CD14-positive monocyte (primary cell): Measurements from ENCODE around the gene ZBTB22. TPM values are rescaled to one million over a fixed set of nuclear protein-coding genes. Genes with fewer than 3 reads are reported as not detected.

ENCODE experiments used
- DNase-seq, 3 donors: peaks; one replicate each; pipeline ENCODE4 v3.0.0-alpha.2; 2011 to 2022
- H2AFZ ChIP-seq: 2 replicates; pipeline ENCODE4 v1.6.0; 2012; ENCODE audit warnings: mild to moderate bottlenecking, low read depth, low read length, inconsistent platforms; ENCODE audit not compliant: insufficient read depth, poor library complexity, severe bottlenecking
- H3K27ac ChIP-seq, 2 donors: 1 replicate in 1 of 2; 2 replicates in 1 of 2; pipeline ENCODE4 v1.5.1; 2012 to 2013; ENCODE audit warnings: low read length in 2 of 2, control low read depth in 1 of 2, inconsistent platforms in 1 of 2, low read depth in 1 of 2, mild to moderate bottlenecking in 1 of 2
- H3K27me3 ChIP-seq, 2 donors: one replicate each; pipeline versions ENCODE4 v1.6.0 to v1.6.1; 2011 to 2013; ENCODE audit warnings: low read length in 2 of 2; ENCODE audit not compliant: control insufficient read depth in 2 of 2, insufficient read depth in 2 of 2
- H3K36me3 ChIP-seq, 2 donors: replicated peaks in 1 of 2; 1 replicate in 1 of 2; 2 replicates in 1 of 2; pipeline versions ENCODE4 v1.5.1 to v1.6.1; 2012 to 2013; ENCODE audit warnings: low read length in 2 of 2, control low read depth in 1 of 2, inconsistent platforms in 1 of 2, mild to moderate bottlenecking in 1 of 2; ENCODE audit not compliant: insufficient read depth in 2 of 2, control insufficient read depth in 1 of 2
- H3K4me1 ChIP-seq, 2 donors: 1 replicate in 1 of 2; 2 replicates in 1 of 2; pipeline versions ENCODE4 v1.5.1 to v1.6.1; 2012 to 2013; ENCODE audit warnings: low read length in 2 of 2, control low read depth in 1 of 2, inconsistent platforms in 1 of 2, mild to moderate bottlenecking in 1 of 2, moderate library complexity in 1 of 2; ENCODE audit not compliant: insufficient read depth in 2 of 2, control insufficient read depth in 1 of 2
- H3K4me2 ChIP-seq: replicated peaks from 2 replicates; pipeline ENCODE3; 2012; ENCODE audit warnings: low read length, moderate library complexity, mild to moderate bottlenecking; ENCODE audit not compliant: poor library complexity, severe bottlenecking; ENCODE audit errors: extremely low read depth
- H3K4me3 ChIP-seq, 3 experiments: fragments of 200-600 bp in 1 of 3; sonication (generic) in 1 of 3; replicated peaks in 1 of 3; 1 replicate in 2 of 3; 2 replicates in 1 of 3; pipeline ENCODE4 v1.5.1; 2011 to 2013; ENCODE audit warnings: low read length in 3 of 3, mild to moderate bottlenecking in 3 of 3, control low read depth in 2 of 3, low read depth in 2 of 3, inconsistent platforms in 1 of 3, moderate library complexity in 1 of 3
- H3K79me2 ChIP-seq: 2 replicates; pipeline ENCODE4 v1.6.0; 2012; ENCODE audit warnings: mild to moderate bottlenecking, control low read depth, inconsistent platforms, low read length, moderate library complexity; ENCODE audit not compliant: insufficient read depth
- H3K9ac ChIP-seq: 2 replicates; pipeline ENCODE4 v1.6.0; 2017; ENCODE audit warnings: low read length, mild to moderate bottlenecking; ENCODE audit not compliant: insufficient read depth, poor library complexity, severe bottlenecking
- H3K9me3 ChIP-seq, 2 donors: replicated peaks in 1 of 2; 1 replicate in 1 of 2; 2 replicates in 1 of 2; pipeline versions ENCODE4 v1.5.1 to v1.6.1; 2012 to 2013; ENCODE audit warnings: low read length in 2 of 2, control low read depth in 1 of 2; ENCODE audit not compliant: control insufficient read depth in 1 of 2, insufficient read depth in 1 of 2
- H4K20me1 ChIP-seq: 2 replicates; pipeline ENCODE4 v1.6.0; 2012; ENCODE audit warnings: mild to moderate bottlenecking, low read length, control low read depth, moderate library complexity; ENCODE audit not compliant: insufficient read depth
- H3K27ac Mint-ChIP-seq, 7 donors: one replicate each; pipeline ENCODE4 v1.8.0; 2020; ENCODE audit warnings: mild to moderate bottlenecking in 7 of 7, mixed read lengths in 7 of 7, moderate library complexity in 6 of 7, inconsistent platforms in 2 of 7
- H3K27me3 Mint-ChIP-seq, 3 donors: one replicate each; pipeline ENCODE4 v1.8.0; 2021 to 2022; ENCODE audit warnings: low read depth in 3 of 3, mild to moderate bottlenecking in 3 of 3, mixed read lengths in 3 of 3, moderate library complexity in 3 of 3, inconsistent platforms in 1 of 3
- H3K36me3 Mint-ChIP-seq, 2 donors: one replicate each; pipeline ENCODE4 v1.8.0; 2020; ENCODE audit warnings: mixed read lengths in 2 of 2, inconsistent platforms in 1 of 2, mild to moderate bottlenecking in 1 of 2
- H3K4me1 Mint-ChIP-seq: one replicate; pipeline ENCODE4 v1.8.0; 2020; ENCODE audit warnings: mild to moderate bottlenecking, mixed read lengths
- H3K4me3 Mint-ChIP-seq, 2 donors: one replicate each; pipeline ENCODE4 v1.8.0; 2020; ENCODE audit warnings: mild to moderate bottlenecking in 2 of 2, mixed read lengths in 2 of 2, moderate library complexity in 1 of 2
- H3K9me3 Mint-ChIP-seq, 7 donors: one replicate each; pipeline ENCODE4 v1.8.0; 2020 to 2022; ENCODE audit warnings: mixed read lengths in 7 of 7, mild to moderate bottlenecking in 6 of 7, moderate library complexity in 6 of 7, inconsistent platforms in 2 of 7
- WGBS: methylation state at CpG from one replicate; pipeline ENCODE4 v1.1.5; 2013; ENCODE audit warnings: missing lambda C conversion rate; ENCODE audit not compliant: insufficient coverage; 5-methylcytosine and 5-hydroxymethylcytosine counted together
- intact Hi-C, 2 donors: fragments of 100-400 bp; cut with micrococcal nuclease; formaldehyde crosslinking; loops; one replicate each; pipeline versions ENCODE4 v1.15.0 to v1.15.1; 2023
- polyA minus RNA-seq: library from RNA; depleted of rRNA, polyadenylated mRNA; stranded (reverse); fragments of >200 nt; gene quantifications from 2 replicates; pipeline ENCODE4 v1.2.3, GENCODE V29; 2012
- polyA plus RNA-seq, 3 donors: library from polyadenylated mRNA; depleted of rRNA in 1 of 3; unstranded in 2 of 3; stranded (reverse) in 1 of 3; fragments of 300-500 nt in 2 of 3; fragments of >200 nt in 1 of 3; fragmentation: Illumina TruSeq in 2 of 3; gene quantifications; 1 replicate in 2 of 3; 2 replicates in 1 of 3; pipeline ENCODE4 v1.2.3, GENCODE V29; 2012 to 2021
- total RNA-seq, 12 experiments: library from RNA in 1 of 12; stranded (reverse) in 1 of 12; fragments of 120-200 nt in 1 of 12; gene quantifications; one replicate each; pipeline ENCODE4 v1.2.4 and lab custom pipeline; 2013 to 2026; ENCODE audit warnings: mixed read lengths in 6 of 12, inconsistent platforms in 1 of 12
- TF ChIP-seq, protein P1 (sequence below): fragments of 200-600 bp; IDR thresholded peaks from one replicate; pipeline ENCODE4 v1.8.0; 2022; ENCODE audit warnings: antibody characterized with exemption, mild to moderate bottlenecking

ZBTB22 gene, protein sequence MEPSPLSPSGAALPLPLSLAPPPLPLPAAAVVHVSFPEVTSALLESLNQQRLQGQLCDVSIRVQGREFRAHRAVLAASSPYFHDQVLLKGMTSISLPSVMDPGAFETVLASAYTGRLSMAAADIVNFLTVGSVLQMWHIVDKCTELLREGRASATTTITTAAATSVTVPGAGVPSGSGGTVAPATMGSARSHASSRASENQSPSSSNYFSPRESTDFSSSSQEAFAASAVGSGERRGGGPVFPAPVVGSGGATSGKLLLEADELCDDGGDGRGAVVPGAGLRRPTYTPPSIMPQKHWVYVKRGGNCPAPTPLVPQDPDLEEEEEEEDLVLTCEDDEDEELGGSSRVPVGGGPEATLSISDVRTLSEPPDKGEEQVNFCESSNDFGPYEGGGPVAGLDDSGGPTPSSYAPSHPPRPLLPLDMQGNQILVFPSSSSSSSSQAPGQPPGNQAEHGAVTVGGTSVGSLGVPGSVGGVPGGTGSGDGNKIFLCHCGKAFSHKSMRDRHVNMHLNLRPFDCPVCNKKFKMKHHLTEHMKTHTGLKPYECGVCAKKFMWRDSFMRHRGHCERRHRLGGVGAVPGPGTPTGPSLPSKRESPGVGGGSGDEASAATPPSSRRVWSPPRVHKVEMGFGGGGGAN
- 22.9 TPM for total RNA-seq (2013)
- polyA plus RNA-seq (10 to 100 TPM; 12.2 to 16.5 (median 16.1) TPM), polyA minus RNA-seq (18.7 and 33.6 TPM in 2 replicates), total RNA-seq (lab: John Stamatoyannopoulos, UW) (12.7 to 22.8 (median 19.7) reads per million in 11 experiments)

DNA sequence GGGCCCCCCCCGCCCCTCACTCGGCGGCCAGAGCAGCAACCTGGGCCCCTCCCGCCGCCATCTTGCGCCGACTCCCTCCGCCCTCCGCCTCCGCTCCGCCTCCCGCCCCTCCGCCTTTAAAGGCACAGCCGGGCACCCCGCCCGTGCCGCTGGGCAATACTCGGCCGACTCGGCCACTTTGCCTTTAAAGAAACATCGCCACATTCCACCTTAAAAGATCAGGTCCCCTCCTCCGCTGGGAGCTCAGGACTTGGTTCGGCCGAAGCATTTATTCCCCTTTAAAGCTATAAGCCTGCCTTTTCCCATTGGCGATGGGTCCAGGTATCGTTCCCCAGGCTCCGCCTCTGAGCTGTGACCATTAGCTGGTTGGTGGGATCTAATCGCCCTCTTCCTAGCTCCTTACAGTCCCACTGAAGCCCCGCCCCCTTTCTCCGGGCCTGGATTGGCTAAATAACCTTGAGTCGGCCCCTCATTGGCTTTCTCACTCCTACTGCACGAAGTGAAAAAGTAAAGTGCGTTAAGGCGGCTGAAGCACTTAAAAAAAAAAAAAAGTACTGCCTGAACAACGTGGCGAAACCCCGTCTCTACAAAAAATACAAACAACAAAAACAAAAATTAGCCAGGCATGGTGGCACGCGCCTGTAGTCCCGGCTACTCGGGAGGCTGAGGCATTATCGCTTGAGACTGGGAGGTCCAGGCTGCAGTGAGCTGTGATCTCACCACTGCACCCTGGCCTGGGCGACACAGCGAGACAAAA, at the start of gene ZBTB22:
TSS of gene ZBTB22 (minus strand) at position 76 of the 757 bp plus-strand sequence. CDS start 828 bp downstream, outside the sequence.
- WGBS: under 1% methylated on average over 33 of the region's 44 CpGs
- peaks cover 28 to 38% of the 10 kb centered on the region in 2 donors for H3K36me3 ChIP-seq
- peaks cover 0 to 2% (median 1%) of the 10 kb centered on the region in 3 donors for H3K27me3 Mint-ChIP-seq
- TF ChIP-seq, protein P1, sequence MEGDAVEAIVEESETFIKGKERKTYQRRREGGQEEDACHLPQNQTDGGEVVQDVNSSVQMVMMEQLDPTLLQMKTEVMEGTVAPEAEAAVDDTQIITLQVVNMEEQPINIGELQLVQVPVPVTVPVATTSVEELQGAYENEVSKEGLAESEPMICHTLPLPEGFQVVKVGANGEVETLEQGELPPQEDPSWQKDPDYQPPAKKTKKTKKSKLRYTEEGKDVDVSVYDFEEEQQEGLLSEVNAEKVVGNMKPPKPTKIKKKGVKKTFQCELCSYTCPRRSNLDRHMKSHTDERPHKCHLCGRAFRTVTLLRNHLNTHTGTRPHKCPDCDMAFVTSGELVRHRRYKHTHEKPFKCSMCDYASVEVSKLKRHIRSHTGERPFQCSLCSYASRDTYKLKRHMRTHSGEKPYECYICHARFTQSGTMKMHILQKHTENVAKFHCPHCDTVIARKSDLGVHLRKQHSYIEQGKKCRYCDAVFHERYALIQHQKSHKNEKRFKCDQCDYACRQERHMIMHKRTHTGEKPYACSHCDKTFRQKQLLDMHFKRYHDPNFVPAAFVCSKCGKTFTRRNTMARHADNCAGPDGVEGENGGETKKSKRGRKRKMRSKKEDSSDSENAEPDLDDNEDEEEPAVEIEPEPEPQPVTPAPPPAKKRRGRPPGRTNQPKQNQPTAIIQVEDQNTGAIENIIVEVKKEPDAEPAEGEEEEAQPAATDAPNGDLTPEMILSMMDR: no peak
- peaks cover 49% of the 10 kb centered on the region for H4K20me1 ChIP-seq
- H3K4me1 ChIP-seq: peaks cover 62 to 74% of the 10 kb centered on the region in 2 donors
- peak within 1 kb of the TSS; percentile 50 to 99 (median 89) for H3K4me3 ChIP-seq
- H3K4me2 ChIP-seq: peak within 1 kb of the TSS; percentile 82
- peaks cover 71% of the 10 kb centered on the region for H3K4me1 Mint-ChIP-seq
- no peaks in the 10 kb centered on the region for H3K9me3 ChIP-seq
- intact Hi-C loops: loop anchor here in 1 of 2 donors (10.0 kb wide), 1 partner anchor 97 kb away; the partner anchor contains the start of genes CUTA and PHF1
- peak within 1 kb of the TSS; percentile 60 for H3K9ac ChIP-seq
- H3K27ac Mint-ChIP-seq: peak within 1 kb of the TSS; percentile 97 to 100 (median 98)
- DNase-seq: peak; percentile 95 to 97 (median 95)
- peaks cover 85% of the 10 kb centered on the region for H3K79me2 ChIP-seq
- peak within 1 kb of the TSS; percentile 87 for H2AFZ ChIP-seq
- H3K9me3 Mint-ChIP-seq: peaks cover 0 to 6% (median 1%) of the 10 kb centered on the region in 7 donors
- H3K4me3 Mint-ChIP-seq: peak within 1 kb of the TSS; percentile 98
- H3K27me3 ChIP-seq: no peaks in the 10 kb centered on the region
- H3K27ac ChIP-seq: peak within 1 kb of the TSS; percentile 77
- peaks cover 31 to 43% of the 10 kb centered on the region in 2 donors for H3K36me3 Mint-ChIP-seq
